HepG2 (cell line): ENCODE results near the gene PHF2. TPM values are rescaled to one million over a fixed set of nuclear protein-coding genes. Genes with fewer than 3 reads are reported as not detected.

Source experiments
- AFF4 ChIP-seq: sonication (generic); formaldehyde crosslinking; IDR thresholded peaks from 2 replicates; pipeline ENCODE4 v1.4.0; 2020; ENCODE audit warnings: missing genetic modification reagents
- ELF3 ChIP-seq: IDR thresholded peaks from 2 replicates; pipeline ENCODE4 v1.6.1; 2016; ENCODE audit warnings: missing genetic modification reagents, missing compliant biosample characterization
- KDM4B ChIP-seq: sonication (generic); formaldehyde crosslinking; IDR thresholded peaks from 2 replicates; pipeline ENCODE4 v1.4.0; 2020; ENCODE audit warnings: missing genetic modification reagents
- ONECUT2 ChIP-seq: sonication (generic); formaldehyde crosslinking; IDR thresholded peaks from 2 replicates; pipeline ENCODE4 v1.4.0; 2020; ENCODE audit warnings: missing genetic modification reagents
- PHF21A ChIP-seq: sonication (generic); formaldehyde crosslinking; IDR thresholded peaks from 2 replicates; pipeline ENCODE4 v1.5.0; 2020; ENCODE audit warnings: mild to moderate bottlenecking, missing genetic modification reagents
- POLR2AphosphoS5 ChIP-seq: IDR thresholded peaks from 2 replicates; pipeline ENCODE4 v1.6.1; 2012; ENCODE audit warnings: low read depth, low read length
- RFXAP ChIP-seq: sonication (generic); formaldehyde crosslinking; IDR thresholded peaks from 2 replicates; pipeline ENCODE4 v1.4.0; 2020; ENCODE audit warnings: missing genetic modification reagents, borderline replicate concordance
- SMARCE1 ChIP-seq: fragments of 450-650 bp; IDR thresholded peaks from 2 replicates; pipeline ENCODE4 v1.6.1; 2017; ENCODE audit warnings: borderline replicate concordance
- SNAPC2 ChIP-seq: sonication (generic); formaldehyde crosslinking; IDR thresholded peaks from 2 replicates; pipeline ENCODE4 v1.8.1; 2022; ENCODE audit warnings: mild to moderate bottlenecking, missing genetic modification reagents
- TRIM22 ChIP-seq: fragments of 450-650 bp; IDR thresholded peaks from 2 replicates; pipeline ENCODE4 v1.6.1; 2017
- ZNF232 ChIP-seq: sonication (generic); formaldehyde crosslinking; IDR thresholded peaks from 2 replicates; pipeline ENCODE4 v1.4.0; 2020; ENCODE audit warnings: missing genetic modification reagents, borderline replicate concordance
- ZNF281 ChIP-seq: sonication (generic); formaldehyde crosslinking; IDR thresholded peaks from 2 replicates; pipeline ENCODE4 v1.4.0; 2020; ENCODE audit warnings: missing genetic modification reagents, borderline replicate concordance
- ZNF331 ChIP-seq: sonication (generic); formaldehyde crosslinking; IDR thresholded peaks from 2 replicates; pipeline ENCODE4 v1.4.0; 2020; ENCODE audit warnings: missing genetic modification reagents
- ZNF362 ChIP-seq: sonication (generic); formaldehyde crosslinking; IDR thresholded peaks from 2 replicates; pipeline ENCODE4 v1.4.0; 2020; ENCODE audit warnings: missing genetic modification reagents, mild to moderate bottlenecking, borderline replicate concordance
- ZNF382 ChIP-seq: sonication (generic); formaldehyde crosslinking; IDR thresholded peaks from 2 replicates; pipeline ENCODE4 v1.5.0; 2020; ENCODE audit warnings: missing genetic modification reagents, mild to moderate bottlenecking, borderline replicate concordance
- ZNF691 ChIP-seq: sonication (generic); formaldehyde crosslinking; IDR thresholded peaks from 2 replicates; pipeline ENCODE4 v1.4.0; 2020; ENCODE audit warnings: missing genetic modification reagents, low read depth, mild to moderate bottlenecking, borderline replicate concordance
- ZNF737 ChIP-seq: sonication (generic); formaldehyde crosslinking; IDR thresholded peaks from 2 replicates; pipeline ENCODE4 v1.5.0; 2020; ENCODE audit warnings: missing genetic modification reagents, mild to moderate bottlenecking, borderline replicate concordance
- ZNF747 ChIP-seq: sonication (generic); formaldehyde crosslinking; IDR thresholded peaks from 2 replicates; pipeline ENCODE4 v1.8.1; 2023; ENCODE audit warnings: missing genetic modification reagents, mild to moderate bottlenecking, borderline replicate concordance
- ZNF792 ChIP-seq: IDR thresholded peaks from 2 replicates; pipeline ENCODE4 v1.6.1; 2016
- polyA plus RNA-seq, 8 experiments: library from polyadenylated mRNA; depleted of rRNA in 3 of 8; stranded (reverse) in 7 of 8; unstranded in 1 of 8; fragments of >200 nt; fragmentation: Illumina TruSeq in 4 of 8; extraction: Trizol in 4 of 8; gene quantifications; 2 replicates each; pipeline versions ENCODE4 v1.2.1 to v1.2.3, GENCODE V29; 2011 to 2016; ENCODE audit warnings: low read depth in 4 of 8, missing spikeins in 1 of 8, mixed read lengths in 1 of 8; ENCODE audit not compliant: insufficient read depth in 1 of 8
- total RNA-seq, 5 experiments: library from RNA; depleted of rRNA; stranded (reverse); fragments of >200 nt; fragmentation: Illumina TruSeq; extraction: Trizol; gene quantifications; 2 replicates each; pipeline ENCODE4 v1.2.3, GENCODE V29; 2016; ENCODE audit warnings: low read depth in 1 of 5

Gene PHF2
- total and polyA plus RNA-seq, 2 of the 13 experiments (the other 11 are each of a cell fraction or from before 2014, with no cell fraction given), result 6.6 to 9.1 TPM

- TF ChIP-seq ZNF747 (CRISPR knock-in tag) (no peak), ZNF792 (peak; percentile 69; the same call in 1 of the 2 replicates), RFXAP (CRISPR knock-in tag) (peak; percentile 67; the same call in 1 of the 2 replicates), ZNF232 (CRISPR knock-in tag) (peak; percentile 68; the same call in 1 of the 2 replicates), ZNF331 (CRISPR knock-in tag) (peak; percentile 62; the same call in 1 of the 2 replicates), PHF21A (CRISPR knock-in tag) (peak; percentile 61), ZNF281 (no peak), ZNF691 (CRISPR knock-in tag) (peak; percentile 12; the same call in 1 of the 2 replicates), SNAPC2 (peak; percentile 87), SMARCE1 (no peak), ELF3 (CRISPR knock-in tag) (peak; percentile 86), ONECUT2 (CRISPR knock-in tag) (no peak), ZNF382 (CRISPR knock-in tag) (no peak), POLR2AphosphoS5 (peak; percentile 85), TRIM22 (no peak), ZNF362 (CRISPR knock-in tag) (no peak; the same call in 1 of the 2 replicates), AFF4 (CRISPR knock-in tag) (0 out of 2 replicates have a peak, but pooled peaks have one; percentile 26), ZNF737 (CRISPR knock-in tag) (0 out of 2 replicates have a peak, but pooled peaks have one; percentile 35), KDM4B (CRISPR knock-in tag) (0 out of 2 replicates have a peak, but pooled peaks have one; percentile 69)
These were observed 9.7 kb upstream of the PHF2 start (continued) for GRCh38 chr9:93566408-93567270.
